ENCODE results near the gene PANX2.
A peak's percentile ranks its signal among the peaks of the same experiment; 100 is the strongest.
"Not testable (repeated sequence)": the region's sequence is repeated elsewhere in the genome, so short reads cannot be mapped to it uniquely, and the experiment has no call there.

Gene PANX2

DNA sequence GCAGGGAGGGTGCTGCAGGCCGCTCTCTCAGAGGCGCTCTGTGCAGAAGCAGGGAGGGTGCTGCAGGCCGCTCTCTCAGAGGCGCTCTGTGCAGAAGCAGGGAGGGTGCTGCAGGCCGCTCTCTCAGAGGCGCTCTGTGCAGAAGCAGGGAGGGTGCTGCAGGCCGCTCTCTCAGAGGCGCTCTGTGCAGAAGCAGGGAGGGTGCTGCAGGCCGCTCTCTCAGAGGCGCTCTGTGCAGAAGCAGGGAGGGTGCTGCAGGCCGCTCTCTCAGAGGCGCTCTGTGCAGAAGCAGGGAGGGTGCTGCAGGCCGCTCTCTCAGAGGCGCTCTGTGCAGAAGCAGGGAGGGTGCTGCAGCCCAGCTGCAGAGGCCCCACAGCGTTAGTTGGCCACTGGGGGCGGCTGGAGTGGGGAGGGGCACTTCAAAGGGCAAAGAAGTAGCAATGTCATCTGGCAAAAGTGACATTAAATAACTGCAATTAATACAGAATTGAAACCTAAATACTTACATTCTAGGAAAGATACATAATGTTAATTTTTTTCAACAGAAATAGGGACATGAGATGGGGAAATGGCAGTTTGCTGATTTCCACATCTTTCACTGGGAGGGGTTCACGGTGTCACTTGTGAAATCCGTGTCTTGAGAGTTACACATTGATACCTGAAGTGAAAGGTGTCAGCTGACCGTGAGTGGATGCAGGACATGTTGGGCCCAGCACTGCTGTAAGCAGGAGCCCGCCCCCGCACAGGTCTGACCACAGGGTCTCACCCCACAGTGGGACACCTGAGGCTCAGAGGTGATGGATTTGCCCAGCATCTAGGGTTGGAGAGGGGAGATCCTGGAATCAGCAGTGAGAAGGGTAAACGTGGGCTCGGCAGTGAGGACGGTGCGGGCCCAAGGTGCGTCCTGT, 23.0 kb upstream of the PANX2 start:
- DNase-seq (ENCODE audit: low spot score): not testable (repeated sequence)

DNA sequence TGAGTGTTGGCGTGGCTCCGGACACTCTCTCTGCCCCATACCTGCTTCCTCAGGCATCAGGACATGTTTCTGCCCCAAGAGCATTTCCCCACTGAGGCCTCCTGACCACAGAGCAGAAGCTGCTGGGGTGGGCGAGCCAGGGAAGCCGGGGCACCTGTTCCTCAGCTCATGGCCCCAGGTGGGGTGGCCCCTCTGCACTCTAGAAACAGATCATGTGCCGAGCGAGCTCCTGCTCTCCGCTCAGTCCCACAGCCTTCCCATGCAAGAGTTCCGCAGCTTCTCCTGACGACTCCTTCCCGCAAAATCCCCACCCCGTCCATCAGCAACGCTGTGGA, 22.4 kb upstream of the PANX2 start:
- no peak for DNase-seq (ENCODE audit: low spot score)

DNA sequence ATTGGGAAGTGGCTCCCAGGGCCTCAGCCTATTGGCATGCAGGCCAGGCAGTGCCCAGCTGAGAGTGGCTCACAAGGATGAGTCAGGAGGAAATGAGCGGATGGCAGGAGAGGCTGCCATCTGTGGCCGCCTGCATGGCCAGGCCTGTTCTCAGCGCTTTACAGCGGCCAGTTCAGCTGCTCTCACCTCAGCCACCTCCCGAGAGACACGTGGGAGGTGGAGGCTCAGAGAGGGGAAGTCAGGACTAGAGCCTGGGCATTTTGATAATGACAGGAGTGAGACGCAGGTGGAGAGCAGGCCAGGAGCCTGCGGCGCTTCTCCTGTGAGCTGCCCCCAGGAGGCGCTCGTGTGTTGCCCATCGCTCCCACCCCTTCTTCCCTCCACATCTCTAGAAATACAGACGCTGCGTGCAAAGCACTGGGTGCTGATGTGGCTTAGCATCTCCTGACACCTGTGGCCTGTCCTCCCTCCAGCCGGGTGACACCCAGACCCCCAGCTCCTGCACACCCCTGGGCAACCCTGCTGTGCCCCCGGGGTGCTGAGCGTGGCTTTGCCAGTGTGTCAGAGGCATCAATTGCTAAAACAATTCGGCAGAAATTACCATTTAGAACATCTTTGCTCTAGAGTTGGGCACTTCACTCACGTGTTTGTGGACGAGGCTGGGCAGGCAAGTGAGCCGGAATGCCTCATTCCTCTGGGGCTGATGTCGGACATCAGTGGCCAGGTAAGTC, 21.4 kb upstream of the PANX2 start:
- peak; percentile 87 for DNase-seq (ENCODE audit: low spot score)

DNA sequence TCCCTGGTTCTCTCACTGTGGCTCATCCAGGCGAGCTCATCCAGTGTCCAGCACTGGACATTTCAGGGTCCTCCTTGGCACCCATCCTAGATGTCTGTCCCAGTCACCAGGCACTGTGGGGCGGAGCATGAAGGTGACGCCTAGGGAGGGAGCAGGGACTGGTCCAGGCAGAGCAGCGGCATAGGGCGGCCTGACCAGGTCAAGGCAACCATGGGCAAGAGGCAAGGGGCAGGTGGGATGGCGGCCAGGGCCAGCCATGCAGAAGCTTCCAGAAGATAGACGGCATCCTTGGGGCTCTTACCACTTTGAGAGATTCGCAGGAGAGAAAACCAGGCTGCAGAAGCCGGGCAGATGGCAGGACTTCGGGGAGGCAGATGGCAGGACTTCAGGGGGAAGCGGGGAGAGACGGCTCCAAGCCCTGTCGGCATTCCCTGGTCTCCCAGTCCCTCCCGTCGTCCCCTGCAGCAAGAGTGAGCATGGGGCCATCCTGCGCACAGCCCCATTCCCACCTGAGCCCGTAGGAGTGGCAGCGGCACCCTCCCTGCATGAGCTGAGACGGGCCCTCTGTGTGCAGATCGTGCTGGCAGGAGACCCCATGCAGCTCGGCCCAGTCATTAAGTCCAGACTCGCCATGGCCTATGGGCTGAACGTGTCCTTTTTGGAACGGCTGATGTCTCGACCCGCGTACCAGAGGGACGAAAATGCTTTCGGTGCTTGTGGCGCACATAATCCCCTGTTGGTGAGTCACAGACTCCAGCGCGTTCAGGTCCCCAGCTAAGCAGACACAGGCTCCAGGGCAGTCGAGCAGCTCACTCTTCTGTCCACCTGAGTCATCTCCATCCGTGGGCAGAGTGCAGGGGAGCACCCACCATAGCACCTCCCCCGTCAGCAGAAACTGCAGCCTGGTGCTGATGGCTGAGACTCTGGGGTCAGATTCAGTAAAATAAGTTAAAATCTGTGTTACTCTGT, 20.1 kb upstream of the PANX2 start:
- no peak for DNase-seq (ENCODE audit: low spot score)

DNA sequence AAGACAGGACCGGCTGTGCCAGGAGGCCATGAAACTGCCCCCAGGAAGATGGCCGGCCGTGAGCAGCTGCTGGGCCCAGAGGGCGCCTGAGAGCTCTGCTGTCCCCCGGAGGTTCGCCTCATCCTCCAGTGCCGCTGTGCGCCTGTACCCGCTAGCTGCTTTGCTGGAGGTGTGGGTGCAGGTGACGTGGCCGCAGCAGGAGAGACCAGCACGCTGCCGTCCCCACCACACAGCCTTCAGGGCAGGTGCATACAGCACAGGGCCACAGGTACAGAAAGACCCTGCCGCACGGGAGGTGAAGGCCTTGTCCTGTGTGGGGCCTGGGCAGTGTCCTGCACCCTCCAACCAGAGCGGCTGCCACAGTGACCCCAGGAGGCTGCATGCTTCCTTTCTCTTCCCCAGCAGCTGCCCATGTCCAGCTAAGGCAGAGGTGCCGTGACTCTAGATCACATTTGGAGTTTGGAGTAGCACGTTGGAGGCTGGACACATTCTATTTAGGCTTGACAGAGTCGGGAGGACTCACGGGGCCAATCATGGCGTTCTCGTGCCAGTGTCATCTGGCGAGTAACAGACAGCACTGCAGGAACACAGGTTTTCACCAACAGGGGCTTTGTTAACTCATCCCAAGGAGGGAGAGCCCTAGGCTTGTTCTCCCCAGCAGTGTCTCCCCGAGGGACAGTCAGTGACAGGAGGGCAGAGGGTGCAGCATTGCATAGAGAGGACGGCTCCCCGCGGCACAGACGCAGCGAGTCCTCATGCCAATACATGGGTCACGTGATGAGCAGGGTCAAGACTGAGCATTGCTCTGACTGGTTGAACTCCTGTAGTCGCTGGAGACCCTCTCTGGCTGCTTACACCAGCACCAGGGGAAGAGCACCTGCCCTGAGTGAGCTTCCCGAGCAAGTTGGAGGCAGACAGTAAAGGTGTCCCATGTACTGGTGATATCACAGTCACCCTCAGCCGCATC, 18.7 kb upstream of the PANX2 start:
- DNase-seq (ENCODE audit: low spot score): no peak

DNA sequence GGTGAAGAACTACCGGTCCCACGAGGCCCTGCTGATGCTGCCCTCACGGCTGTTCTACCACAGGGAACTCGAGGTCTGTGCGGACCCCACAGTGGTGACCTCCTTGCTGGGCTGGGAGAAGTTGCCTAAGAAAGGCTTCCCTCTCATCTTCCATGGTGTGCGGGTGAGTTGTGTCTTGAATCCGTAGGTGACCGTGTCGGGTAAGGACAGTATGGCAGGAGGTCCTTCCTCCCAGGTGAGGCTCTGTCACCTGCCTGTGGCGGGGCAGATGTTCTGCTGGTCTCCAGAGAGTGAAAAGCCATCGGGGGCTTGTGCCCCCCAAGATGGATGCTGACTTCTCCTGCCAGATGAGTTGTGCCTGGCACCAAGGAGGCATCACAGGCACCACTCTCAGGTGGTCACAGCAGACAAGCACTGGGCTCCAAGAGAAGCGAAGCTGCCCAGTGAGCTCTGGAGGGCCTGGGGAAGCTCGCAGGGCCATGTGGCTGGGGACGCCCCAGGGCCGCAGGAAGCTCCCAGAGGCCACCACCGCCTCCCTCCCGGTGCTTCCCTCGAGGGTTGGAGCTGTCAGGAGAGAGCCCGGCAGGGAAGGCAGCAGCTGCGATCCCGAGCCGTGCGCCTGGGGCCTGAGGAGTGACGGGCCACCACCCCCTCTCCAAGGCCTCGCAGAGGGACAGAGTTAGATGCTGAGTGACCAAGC, 17.3 kb upstream of the PANX2 start:
- DNase-seq (ENCODE audit: low spot score): no peak

DNA sequence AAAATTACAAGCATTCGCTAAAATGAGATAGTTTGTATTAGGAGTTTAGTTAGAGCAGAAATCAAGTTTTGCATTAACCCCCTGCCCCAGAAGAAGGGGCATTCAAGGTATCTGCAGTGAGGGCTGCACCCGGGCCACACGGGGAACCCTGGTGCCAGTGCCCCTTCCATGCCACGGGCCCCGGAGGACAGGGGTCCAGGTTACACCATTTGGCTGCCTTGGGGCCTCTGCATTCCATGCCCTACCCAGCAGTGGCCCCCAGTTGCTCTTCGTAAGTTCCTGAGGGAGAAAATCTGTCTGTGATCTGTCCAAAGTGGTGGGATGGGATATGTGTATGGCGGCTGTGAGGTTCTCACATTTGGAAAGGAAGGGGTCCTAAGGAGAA, 16.8 kb upstream of the PANX2 start:
- no peak for DNase-seq (ENCODE audit: low spot score)

DNA sequence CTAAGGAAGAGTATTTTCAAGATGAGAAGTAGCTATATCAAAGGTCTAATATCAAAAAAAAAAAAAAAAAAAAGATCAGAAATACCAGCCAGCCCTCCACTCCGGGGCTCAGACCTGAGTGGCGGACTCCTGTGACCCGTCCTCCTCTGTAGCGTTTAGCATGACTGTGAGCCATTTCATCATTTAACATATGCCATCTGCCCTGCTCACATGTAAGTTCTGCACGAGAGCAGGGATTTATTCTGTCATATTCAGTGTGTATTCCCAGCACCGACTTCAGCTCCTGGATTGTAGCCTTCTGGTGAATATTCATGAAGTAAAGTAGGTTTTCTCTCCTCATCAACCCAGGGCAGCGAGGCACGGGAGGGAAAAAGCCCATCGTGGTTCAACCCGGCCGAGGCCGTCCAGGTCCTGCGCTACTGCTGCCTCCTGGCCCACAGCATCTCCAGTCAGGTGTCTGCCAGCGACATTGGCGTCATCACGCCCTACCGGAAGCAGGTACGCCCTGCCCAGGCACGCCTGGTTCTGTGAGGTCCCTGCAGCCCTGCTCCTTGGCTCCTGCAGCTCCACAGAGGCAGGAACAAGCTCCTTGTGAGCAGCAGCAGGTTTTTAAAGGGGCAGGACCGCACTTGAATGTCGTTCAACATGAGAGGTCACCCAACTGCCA, 12.7 kb upstream of the PANX2 start:
- no peak for DNase-seq (ENCODE audit: low spot score)

DNA sequence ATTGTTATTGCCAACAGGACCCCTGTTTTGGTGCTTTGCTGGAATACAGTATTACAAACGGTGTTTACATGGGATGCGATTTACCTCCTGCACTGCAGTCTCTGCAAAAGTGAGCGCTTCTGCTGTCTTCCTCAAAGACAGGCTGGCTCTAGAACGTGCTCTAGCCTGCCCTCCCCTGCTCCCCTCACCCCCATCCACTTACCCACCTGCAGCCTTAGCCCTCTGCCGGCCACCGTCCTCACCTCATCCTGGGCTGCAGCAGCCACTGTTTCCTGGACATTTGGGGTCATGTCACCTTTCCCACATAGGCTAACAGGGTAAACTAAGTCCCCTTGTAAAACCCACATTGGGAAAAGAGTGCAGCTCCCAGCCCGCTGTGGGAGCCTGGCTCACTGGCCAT, 9.6 kb upstream of the PANX2 start:
- no peak for DNase-seq (ENCODE audit: low spot score)

DNA sequence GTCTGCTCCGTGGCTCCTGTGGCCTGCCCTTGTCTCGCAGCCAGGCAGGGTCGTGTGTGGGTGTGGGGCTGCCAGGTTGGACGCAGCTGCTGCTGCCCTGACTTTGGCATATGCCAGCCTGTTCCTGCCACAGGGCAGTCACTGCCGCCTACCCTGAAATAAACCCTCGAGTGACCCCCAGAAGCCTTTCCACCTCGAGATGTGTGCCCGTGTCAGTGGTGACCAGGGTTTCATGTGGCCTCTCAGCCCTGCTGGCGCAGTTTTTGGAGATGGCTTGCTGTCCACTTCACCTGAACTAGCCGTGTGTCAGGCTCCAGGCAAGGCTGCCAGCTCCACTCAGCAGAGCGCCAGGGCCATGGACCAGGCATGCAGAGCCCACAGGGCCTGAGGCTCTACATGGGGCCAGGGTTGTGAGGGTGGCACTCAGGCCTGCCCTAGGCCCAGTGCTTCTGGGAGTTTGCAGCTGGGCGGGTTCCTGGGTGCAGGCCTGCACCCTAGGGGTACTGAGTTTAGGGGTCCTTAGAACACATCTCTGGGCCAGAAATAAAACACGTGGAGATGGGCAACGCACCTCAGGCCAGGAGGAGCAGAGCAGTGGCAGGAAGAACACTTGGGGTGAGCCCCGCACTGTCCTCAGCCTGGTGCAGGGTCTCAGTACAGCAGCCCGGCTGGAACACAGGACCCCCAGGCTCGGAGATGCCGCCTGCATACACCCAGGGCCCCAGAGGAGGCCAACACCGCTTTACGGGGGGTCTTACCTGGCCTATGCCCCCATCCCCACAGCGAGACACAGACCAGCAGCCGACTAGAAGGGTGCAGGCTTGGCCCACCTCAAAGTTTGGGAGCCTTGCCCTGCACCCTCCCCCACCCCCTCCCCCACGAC, 8.8 kb upstream of the PANX2 start:
- DNase-seq (ENCODE audit: low spot score): no peak

DNA sequence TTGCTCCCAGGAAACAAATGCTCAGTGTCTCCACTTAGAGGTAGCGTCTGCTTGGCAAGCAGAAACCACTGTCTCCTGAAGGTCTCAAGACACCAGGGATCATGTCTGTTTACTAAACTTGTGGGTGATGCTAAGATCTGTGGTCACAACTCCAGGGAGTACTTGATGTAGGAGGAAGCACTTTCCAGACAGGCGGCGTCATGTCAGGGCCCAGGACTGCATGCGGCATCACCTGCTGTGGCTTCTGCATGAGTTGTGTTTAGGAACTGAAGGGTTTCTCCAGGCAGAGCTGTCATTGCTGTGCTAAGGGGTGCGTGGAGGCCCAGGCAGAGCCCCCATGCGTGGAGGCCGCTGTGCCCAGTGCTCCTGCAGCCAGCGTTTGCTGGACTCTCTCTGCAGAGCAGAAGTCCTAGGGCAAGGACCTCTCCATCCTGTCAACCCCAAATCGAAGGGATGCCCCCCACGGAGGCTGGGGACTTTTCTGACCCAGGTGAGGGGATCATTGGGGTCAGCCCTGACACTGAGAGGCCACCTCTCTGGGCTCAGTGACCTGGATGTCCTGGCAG, 8.1 kb upstream of the PANX2 start:
- DNase-seq (ENCODE audit: low spot score): no peak

DNA sequence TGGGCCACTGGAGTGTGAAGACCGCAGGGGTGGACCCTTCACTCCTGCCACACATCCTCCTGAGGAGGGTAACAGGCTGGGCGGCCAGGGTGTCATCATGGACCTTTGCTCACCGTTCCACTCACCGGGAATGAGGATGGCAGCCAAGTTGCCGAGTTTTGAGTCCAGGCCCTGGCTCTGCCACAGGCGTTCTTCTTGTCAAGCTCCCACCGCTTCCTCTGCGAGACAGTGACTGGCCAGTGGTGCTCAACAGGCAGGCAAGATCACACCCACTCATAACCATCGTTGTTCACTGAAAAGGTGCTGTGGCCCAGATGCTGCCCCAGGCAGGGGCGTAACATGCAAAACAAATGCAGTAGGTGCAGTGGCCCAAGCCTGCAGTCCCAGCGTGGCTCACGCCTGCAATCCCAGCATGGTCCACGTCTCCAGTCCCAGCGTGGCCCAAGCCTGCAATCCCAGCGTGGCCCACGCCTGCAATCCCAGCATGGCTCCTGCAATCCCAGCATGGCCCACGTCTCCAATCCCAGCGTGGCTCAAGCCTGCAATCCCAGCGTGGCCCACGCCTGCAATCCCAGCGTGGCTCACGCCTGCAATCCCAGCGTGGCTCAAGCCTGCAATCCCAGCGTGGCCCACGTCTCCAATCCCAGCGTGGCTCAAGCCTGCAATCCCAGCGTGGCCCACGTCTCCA, 5.0 kb upstream of the PANX2 start:
- no peak for DNase-seq (ENCODE audit: low spot score)

DNA sequence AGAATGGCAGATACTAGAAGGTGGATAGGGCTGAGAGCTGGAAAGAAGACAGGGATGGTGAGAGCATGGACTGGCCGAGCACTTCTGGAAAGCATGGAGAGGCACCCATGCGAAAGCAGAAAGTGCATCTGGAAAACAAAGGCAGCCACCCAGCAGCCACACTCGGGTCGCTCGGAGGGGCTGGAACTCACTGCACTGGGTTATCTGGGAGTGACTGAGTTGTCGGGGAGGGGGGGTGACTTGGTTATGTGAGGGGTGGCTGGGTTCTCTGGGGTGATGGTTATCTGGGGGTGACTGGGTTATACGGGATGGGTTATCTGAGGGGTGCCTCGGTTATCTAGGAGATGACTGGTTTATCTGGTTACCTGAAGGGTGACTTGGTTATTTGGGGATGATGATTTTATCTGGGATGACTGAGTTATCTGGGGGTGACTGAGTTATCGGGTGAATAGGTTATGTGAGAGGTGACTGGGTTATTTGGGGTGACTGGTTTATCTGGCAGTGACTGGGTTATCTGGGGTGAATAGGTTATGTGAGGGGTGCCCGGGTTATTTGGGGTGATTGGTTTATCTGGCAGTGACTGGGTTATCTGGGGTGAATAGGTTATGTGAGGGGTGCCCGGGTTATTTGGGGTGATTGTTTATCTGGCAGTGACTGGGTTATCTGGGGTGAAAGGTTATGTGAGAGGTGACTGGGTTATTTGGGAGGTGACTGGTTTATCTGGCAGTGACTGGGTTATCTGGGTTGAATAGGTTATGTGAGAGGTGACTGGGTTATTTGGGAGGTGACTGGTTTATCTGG, 2.6 kb upstream of the PANX2 start:
- DNase-seq (ENCODE audit: low spot score): no peak

DNA sequence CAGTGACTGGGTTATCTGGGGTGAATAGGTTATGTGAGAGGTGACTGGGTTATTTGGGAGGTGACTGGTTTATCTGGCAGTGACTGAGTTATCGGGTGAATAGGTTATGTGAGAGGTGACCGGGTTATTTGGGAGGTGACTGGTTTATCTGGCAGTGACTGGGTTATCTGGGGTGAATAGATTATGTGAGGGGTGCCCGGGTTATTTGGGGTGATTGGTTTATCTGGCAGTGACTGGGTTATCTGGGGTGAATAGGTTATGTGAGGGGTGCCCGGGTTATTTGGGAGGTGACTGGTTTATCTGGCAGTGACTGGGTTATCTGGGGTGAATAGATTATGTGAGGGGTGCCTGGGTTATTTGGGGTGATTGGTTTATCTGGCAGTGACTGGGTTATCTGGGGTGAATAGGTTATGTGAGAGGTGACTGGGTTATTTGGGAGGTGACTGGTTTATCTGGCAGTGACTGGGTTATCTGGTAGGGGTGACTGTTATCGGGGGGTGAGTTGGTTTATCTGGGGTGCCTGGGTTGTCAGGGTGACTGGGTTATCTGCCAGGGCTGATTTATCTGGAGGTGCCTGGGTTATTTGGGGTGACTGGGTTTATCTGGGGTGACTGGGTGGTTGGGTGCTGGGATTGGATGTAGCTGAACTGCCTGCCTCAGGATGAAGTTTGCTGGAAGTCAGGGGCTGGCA, 1.9 kb upstream of the PANX2 start:
- not testable (repeated sequence) for DNase-seq (ENCODE audit: low spot score)

DNA sequence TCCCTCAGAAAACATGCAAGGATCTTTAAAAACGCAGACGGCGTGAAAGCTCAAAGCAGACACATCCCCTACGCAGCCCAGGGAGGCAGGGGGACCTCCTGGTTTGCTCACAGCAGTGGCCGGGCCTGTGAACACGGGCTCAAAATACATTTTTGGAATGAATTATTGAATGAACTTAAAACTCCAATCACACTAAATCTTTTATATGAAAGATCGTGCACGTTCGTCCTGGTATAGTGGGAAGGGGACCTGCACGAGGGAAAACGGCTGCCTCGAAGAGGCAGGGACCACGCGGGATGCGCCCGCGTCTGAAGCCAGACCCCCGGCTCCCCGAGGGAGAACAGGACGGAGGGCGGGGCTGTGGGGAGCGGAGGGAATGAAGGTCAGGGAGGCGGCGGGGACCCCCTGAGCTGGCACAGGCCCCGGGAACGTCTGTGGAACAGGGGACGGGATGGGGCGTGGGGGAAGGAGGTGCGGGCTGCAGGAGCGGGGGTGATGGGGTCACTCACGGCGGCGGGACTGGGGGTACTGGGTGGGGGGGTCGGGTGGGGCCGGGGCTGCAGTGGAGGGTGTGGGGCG, 1.3 kb upstream of the PANX2 start:
- no peak for DNase-seq (ENCODE audit: low spot score)

DNA sequence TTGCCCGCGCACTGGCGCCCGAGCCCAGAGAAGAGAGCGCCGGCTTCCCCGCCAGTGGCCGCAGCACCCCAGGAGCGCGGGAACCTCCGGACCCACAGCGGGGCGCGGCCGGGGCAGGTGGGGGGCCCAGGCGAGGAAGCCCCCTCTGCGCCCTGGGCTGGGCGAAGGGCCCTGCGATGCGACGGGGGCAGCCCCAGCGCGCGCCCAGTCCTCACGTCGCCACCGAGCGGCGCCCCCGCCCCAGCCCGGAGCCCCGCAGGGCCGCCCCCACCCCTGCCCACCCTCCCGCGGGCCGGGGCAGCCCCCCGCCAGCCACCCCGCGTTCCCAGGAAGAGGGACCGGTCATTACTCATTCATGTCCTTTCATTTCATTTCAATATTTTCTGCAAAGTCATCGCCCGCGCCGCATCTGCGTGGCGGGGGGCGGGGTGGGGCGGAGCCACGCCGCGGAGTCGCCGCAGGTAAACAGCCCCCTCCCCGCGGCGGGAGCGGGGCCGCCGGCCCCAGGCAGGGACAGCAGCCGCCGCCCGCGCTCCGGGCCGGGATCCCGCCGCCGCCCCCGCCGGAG, 673 bp upstream of the PANX2 start:
- DNase-seq (ENCODE audit: low spot score): no peak
